Keratinocyte (primary cell): ENCODE data around the gene GTF2H3. TPM values are rescaled to one million over a fixed set of nuclear protein-coding genes. Genes with fewer than 3 reads are reported as not detected.
A peak's percentile ranks its signal among the peaks of the same experiment; 100 is the strongest.

Experiments
- DNase-seq: peaks from one replicate; pipeline ENCODE4 v3.0.0-alpha.2; 2011; ENCODE audit warnings: low read depth, missing footprints, low spot score
- FAIRE-seq: peaks from 2 replicates; lab custom pipeline; 2011; peaks lifted over from hg19 to GRCh38; lab: Jason Lieb, UNC
- H2AFZ ChIP-seq: 2 replicates; pipeline ENCODE4 v1.6.0; 2012; ENCODE audit warnings: low read length, control low read depth, inconsistent platforms; ENCODE audit not compliant: control insufficient read depth
- H3K27ac ChIP-seq: 2 replicates; pipeline ENCODE4 v1.5.1; 2011; ENCODE audit warnings: low read length; ENCODE audit not compliant: control insufficient read depth, insufficient read depth
- H3K27me3 ChIP-seq: 3 replicates; pipeline ENCODE4 v1.6.0; 2011; ENCODE audit warnings: low read length; ENCODE audit not compliant: control insufficient read depth, insufficient read depth; ENCODE audit errors: extremely low read depth
- H3K36me3 ChIP-seq, 2 experiments: 2 replicates in 1 of 2; 3 replicates in 1 of 2; pipeline ENCODE4 v1.5.1; 2011; ENCODE audit warnings: low read length in 2 of 2, mild to moderate bottlenecking in 1 of 2; ENCODE audit not compliant: control insufficient read depth in 2 of 2, insufficient read depth in 2 of 2; ENCODE audit errors: extremely low read depth in 1 of 2
- H3K4me1 ChIP-seq: 3 replicates; pipeline ENCODE4 v1.5.1; 2011; ENCODE audit warnings: low read length; ENCODE audit not compliant: control insufficient read depth, insufficient read depth; ENCODE audit errors: extremely low read depth
- H3K4me2 ChIP-seq: 3 replicates; pipeline ENCODE4 v1.6.0; 2011; ENCODE audit warnings: low read depth, low read length; ENCODE audit not compliant: control insufficient read depth, insufficient read depth; ENCODE audit errors: extremely low read depth
- H3K4me3 ChIP-seq, 3 experiments: fragments of 200-600 bp in 1 of 3; sonication (generic) in 1 of 3; 2 replicates in 2 of 3; 3 replicates in 1 of 3; pipeline ENCODE4 v1.5.1; 2011 to 2016; ENCODE audit warnings: low read length in 3 of 3, mild to moderate bottlenecking in 3 of 3, control low read depth in 2 of 3, inconsistent platforms in 1 of 3, low read depth in 1 of 3, mixed read lengths in 1 of 3, mixed run types in 1 of 3, moderate library complexity in 1 of 3; ENCODE audit not compliant: control insufficient read depth in 2 of 3, insufficient read depth in 2 of 3; ENCODE audit errors: extremely low read depth in 1 of 3
- H3K79me2 ChIP-seq: 2 replicates; pipeline ENCODE4 v1.6.0; 2012; ENCODE audit warnings: low read length; ENCODE audit not compliant: control insufficient read depth, insufficient read depth
- H3K9ac ChIP-seq: 3 replicates; pipeline ENCODE4 v1.6.0; 2011; ENCODE audit warnings: low read length; ENCODE audit not compliant: control insufficient read depth, insufficient read depth; ENCODE audit errors: extremely low read depth
- H3K9me1 ChIP-seq: 3 replicates; pipeline ENCODE4 v1.6.0; 2011; ENCODE audit warnings: low read length; ENCODE audit not compliant: control insufficient read depth, insufficient read depth; ENCODE audit errors: extremely low read depth
- H3K9me3 ChIP-seq: 2 replicates; pipeline ENCODE4 v1.5.1; 2012; ENCODE audit warnings: low read depth, low read length; ENCODE audit not compliant: control insufficient read depth
- H4K20me1 ChIP-seq: 3 replicates; pipeline ENCODE4 v1.6.0; 2011; ENCODE audit warnings: low read length; ENCODE audit not compliant: control insufficient read depth, insufficient read depth; ENCODE audit errors: extremely low read depth
- CTCF ChIP-seq, 3 experiments: IDR thresholded peaks in 1 of 3; conservative IDR thresholded peaks in 1 of 3; optimal IDR thresholded peaks in 1 of 3; 2 replicates in 2 of 3; 3 replicates in 1 of 3; pipeline versions ENCODE3 to v1.5.1; 2011; ENCODE audit warnings: low read length in 3 of 3, mild to moderate bottlenecking in 3 of 3, moderate library complexity in 2 of 3, control low read depth in 1 of 3, inconsistent platforms in 1 of 3; ENCODE audit not compliant: insufficient read depth in 2 of 3; ENCODE audit errors: extremely low read depth in 1 of 3
- EZH2 ChIP-seq: IDR thresholded peaks from one replicate; pipeline ENCODE4 v1.6.1; 2012; ENCODE audit warnings: inconsistent platforms, mild to moderate bottlenecking, low read length, moderate library complexity
- dilution Hi-C: fragments of 300-500 bp; cut with MboI; formaldehyde crosslinking; loops from one replicate; pipeline ENCODE4 v1.7.0; 2020; ENCODE audit warnings: low sequenced_read_pairs; ENCODE audit not compliant: extremely low pct_ligation_motif_present
- polyA minus RNA-seq, 3 experiments: library from RNA; depleted of rRNA, polyadenylated mRNA; stranded (reverse); fragments of >200 nt; gene quantifications; 1 replicate in 1 of 3; 2 replicates in 1 of 3; 3 replicates in 1 of 3; pipeline ENCODE4 v1.2.3, GENCODE V29; 2011
- polyA plus RNA-seq, 5 experiments: library from polyadenylated mRNA; depleted of rRNA in 3 of 5; stranded (reverse) in 3 of 5; stranded (forward) in 1 of 5; unstranded in 1 of 5; fragments of >200 nt; gene quantifications; 1 replicate in 1 of 5; 2 replicates in 3 of 5; 3 replicates in 1 of 5; pipeline versions ENCODE4 v1.2.1 to v1.2.3, GENCODE V29; 2011 to 2012; ENCODE audit warnings: missing spikeins in 2 of 5, low read depth in 1 of 5, low replicate concordance in 1 of 5

GTF2H3 gene
- 46.8 to 60.8 TPM (median 57.2 TPM) in 3 replicates for polyA plus RNA-seq
- polyA plus RNA-seq (2011; ENCODE audit: low read depth): 23.6 TPM
- 26.8 and 70.5 TPM in 2 replicates for polyA plus RNA-seq (2011; cell fraction: cytosol; rRNA removed)
- polyA plus RNA-seq (2011; cell fraction: nucleus; rRNA removed): 44.9 and 58.0 TPM in 2 replicates
- 28.0 and 34.0 TPM in 2 replicates for polyA plus RNA-seq (2012; ENCODE audit: low replicate concordance)
- polyA minus RNA-seq: 12.4 to 82.8 TPM (median 52.2 TPM) in 3 replicates
- 45.1 TPM for polyA minus RNA-seq (2011; cell fraction: cytosol; rRNA and poly(A)+ RNA removed)
- 21.8 and 41.3 TPM in 2 replicates for polyA minus RNA-seq (2011; cell fraction: nucleus; rRNA and poly(A)+ RNA removed)

DNA sequence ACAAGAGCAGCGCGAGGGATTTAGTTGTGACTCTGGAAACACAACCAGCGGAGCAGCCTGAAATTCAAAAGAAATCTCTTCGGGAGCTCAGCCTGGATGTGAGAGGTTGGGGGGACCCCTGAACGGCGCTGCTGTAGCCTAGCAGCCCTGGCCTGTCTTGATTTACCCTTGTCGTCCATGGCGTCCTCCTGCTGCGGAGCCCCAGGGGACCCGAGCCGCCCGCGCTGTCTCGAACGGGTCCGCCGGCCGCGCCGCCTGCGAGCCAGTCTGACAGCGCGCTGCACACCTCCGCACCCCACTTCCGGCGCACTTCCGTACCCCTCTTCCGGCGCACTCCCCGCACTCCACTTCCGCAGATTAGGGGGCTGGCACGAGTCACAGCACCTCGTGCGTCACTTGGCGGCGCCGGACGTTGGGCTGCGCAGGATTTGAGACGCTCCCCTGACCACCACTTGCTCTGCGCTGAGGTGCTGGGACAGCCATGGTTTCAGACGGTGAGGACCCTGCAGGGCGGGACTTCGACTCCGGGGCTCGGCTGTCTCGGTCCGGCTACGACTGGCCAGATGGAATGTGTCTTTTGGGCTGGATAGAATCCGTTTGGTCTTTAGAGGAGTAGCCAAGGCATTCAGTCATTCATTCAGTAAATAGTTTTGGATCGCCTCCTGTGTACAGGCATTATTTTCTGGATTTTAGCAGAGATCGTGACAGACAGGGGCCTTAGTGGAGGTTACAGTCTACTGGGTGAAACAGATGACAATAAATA, at the start of gene GTF2H3, which contains the start of gene EIF2B1:
TSS of gene GTF2H3 (plus strand) at position 451 of the 763 bp plus-strand sequence. CDS start at position 482, 31 bp downstream.
TSS of gene EIF2B1 (minus strand) at position 308 of the 763 bp plus-strand sequence. CDS start at position 179, 129 bp downstream.
- TF ChIP-seq EZH2 (no peak), CTCF (optimal IDR thresholded peaks at IDR 0.05 in 1 of 3, IDR thresholded peaks at IDR 0.05 in 1 of 3, conservative IDR thresholded peaks at IDR 0.05 in 1 of 3; ENCODE audit: extremely low read depth in 1 of 3, insufficient read depth in 2 of 3, low read length in 3 of 3) (no peak)
- dilution Hi-C loops: no loop called here
- Histone ChIP-seq H4K20me1 (no peaks in the 10 kb centered on the region), H3K9me3 (no peaks in the 10 kb centered on the region), H3K36me3 (peaks cover 14 to 17% of the 10 kb centered on the region in 2 experiments), H3K27me3 (no peaks in the 10 kb centered on the region), H3K4me3 (peak within 1 kb of the TSS; percentile 84 to 100 (median 100)), H3K9me1 (no peaks in the 10 kb centered on the region), H2AFZ (peak within 1 kb of the TSS; percentile 90), H3K4me1 (peaks cover 9% of the 10 kb centered on the region), H3K9ac (peak within 1 kb of the TSS; percentile 99), H3K4me2 (peak within 1 kb of the TSS; percentile 95), H3K27ac (peak within 1 kb of the TSS; percentile 98), H3K79me2 (peaks cover 46% of the 10 kb centered on the region)
- peak; percentile 66 for DNase-seq
- no peak for FAIRE-seq

DNA sequence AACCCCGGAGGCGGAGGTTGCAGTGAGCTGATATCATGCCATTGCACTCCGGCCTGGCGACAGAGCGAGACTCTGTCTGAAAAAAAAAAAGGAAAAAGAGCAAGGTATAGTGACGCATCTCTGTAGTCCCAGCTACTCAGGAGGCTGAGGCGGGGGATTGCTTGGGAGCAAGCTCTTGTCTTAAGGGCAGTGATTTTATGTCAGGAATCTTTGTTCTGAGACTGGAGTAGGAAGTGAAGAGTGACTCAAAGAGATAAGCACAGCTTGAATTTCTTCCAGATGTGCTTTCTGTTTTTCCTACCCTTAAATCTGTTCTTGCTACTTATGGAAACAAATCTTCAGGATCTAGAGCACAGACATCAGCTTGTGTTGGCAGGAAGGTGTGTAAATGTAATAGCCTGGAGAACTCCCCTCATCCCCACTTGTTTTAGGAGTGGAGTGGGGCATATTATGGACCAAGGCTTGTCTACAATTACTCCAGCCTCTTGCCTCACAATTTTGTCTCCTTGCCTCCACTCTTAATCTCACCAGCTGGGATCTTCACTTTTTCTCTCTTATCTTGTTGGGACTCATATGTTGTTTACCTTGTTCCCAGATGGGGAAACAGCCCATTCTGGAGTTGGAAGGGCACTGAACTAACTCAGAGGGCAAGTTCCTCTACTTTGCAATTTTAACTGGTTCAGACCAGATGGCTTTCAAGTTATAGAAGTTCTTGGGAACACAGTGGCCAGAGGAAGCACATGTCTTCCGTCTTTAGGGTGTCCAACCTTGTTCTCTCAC, 41.7 kb upstream of the GTF2H3 start:
- peaks cover 20 to 51% of the 10 kb centered on the region in 2 experiments for H3K36me3 ChIP-seq
- DNase-seq (no peak), FAIRE-seq (no peak)
- no peak overlapping the region for H3K4me3 ChIP-seq
- H3K27ac ChIP-seq: no peak overlapping the region
- peaks cover 81% of the 10 kb centered on the region for H3K79me2 ChIP-seq
- dilution Hi-C loops: no loop called here
- no peak overlapping the region for H3K9ac ChIP-seq
- H3K27me3 ChIP-seq: no peaks in the 10 kb centered on the region
- H3K4me1 ChIP-seq: peaks cover 4% of the 10 kb centered on the region
- H2AFZ ChIP-seq: no peak overlapping the region
- TF ChIP-seq CTCF (optimal IDR thresholded peaks at IDR 0.05 in 1 of 3, IDR thresholded peaks at IDR 0.05 in 1 of 3, conservative IDR thresholded peaks at IDR 0.05 in 1 of 3; ENCODE audit: extremely low read depth in 1 of 3, insufficient read depth in 2 of 3, low read length in 3 of 3): no peak
- no peak for TF ChIP-seq EZH2
- peaks cover 2% of the 10 kb centered on the region for H3K9me1 ChIP-seq
- no peaks in the 10 kb centered on the region for H3K9me3 ChIP-seq
- H4K20me1 ChIP-seq: peaks cover 23% of the 10 kb centered on the region
- no peak overlapping the region for H3K4me2 ChIP-seq
